HG03521 (cell line): ENCODE data around the gene ZNF776.
"Not testable (repeated sequence)": the region's sequence is repeated elsewhere in the genome, so short reads cannot be mapped to it uniquely, and the experiment has no call there.

Experiments used
- ATAC-seq: cut with Tn5 transposase; IDR thresholded peaks from one replicate; pipeline ENCODE4 v1.9.1; 2021; ENCODE audit warnings: mild to moderate bottlenecking, moderate library complexity; ENCODE audit not compliant: unreplicated experiment

The ZNF776 gene

GRCh38 chr19:57746580-57747471 is at the start of gene ZNF776:
Gene ZNF776, plus strand, starts transcription at chr19:57746815. Its CDS starts 244 bp downstream, at chr19:57747059.
- peak; percentile 94 for ATAC-seq

- ATAC-seq, result no peak
Measured at GRCh38 chr19:57701625-57702024, 45.0 kb upstream of the ZNF776 start.

DNA sequence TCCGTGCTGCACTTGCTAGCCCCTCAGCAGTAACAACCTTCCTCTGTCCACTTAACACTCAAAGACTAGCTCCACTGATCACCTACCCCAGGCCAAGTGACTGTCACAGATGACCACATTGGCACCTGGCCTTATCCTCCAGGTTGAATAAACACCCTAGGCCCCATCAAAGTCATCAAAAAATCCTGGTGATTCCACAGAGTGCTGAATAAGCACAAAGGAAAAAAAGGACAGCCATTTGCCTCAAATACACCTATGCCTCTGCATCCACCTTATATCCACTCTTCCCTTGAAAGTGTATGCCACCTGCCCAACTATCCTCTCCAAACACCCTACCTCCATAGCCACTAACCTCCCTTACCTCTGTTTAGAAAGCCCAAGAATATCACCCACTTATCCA is 40.3 kb upstream of the ZNF776 start:
- ATAC-seq, result no peak

GRCh38 chr19:57708641-57709361 is 37.8 kb upstream of the ZNF776 start, which contains the start of gene ZNF154:
Gene ZNF154, minus strand, starts transcription at chr19:57709204. Its CDS starts 233 bp downstream, at chr19:57708971.
- ATAC-seq, result no peak

DNA sequence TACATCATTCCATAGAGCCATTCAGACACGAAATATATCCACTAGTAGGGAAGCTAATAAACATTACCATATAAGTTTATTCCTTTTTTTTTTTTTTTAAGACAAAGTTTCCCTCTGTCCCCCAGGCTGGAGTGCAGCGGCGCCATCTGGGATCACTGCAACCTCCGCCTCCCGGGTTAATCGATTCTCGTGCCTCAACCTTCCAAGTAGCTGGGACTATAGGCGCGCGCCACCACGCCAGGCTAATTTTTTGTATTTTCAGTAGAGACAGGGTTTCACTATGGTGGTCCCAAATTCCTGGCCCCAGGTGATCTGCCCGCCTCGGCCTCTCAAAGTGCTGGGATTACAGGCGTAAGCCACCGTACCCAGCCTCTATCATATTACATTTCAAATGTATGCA is 37.0 kb upstream of the ZNF776 start:
- ATAC-seq, result no peak

GRCh38 chr19:57712222-57712621 is 34.4 kb upstream of the ZNF776 start:
- ATAC-seq, result no peak

DNA sequence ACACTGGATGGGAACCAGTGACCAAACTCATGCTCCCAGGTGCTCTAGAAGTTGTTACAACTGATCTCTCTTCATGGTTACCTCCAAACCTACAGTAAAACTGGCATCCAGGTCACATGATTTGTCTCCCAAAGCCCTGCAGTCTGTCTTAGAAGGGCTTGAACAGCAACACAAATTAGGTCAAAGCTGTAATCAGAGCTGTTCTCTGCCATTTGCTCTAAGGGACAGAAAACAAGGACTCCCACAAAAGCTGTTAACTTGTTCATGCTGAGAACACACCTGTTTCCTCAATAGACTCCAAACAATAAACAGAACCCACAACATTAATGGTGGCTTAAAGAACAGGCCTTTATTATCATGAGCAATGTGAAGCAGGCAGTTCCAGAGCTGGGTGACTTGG is 27.2 kb upstream of the ZNF776 start:
- ATAC-seq, result no peak

- ATAC-seq, result no peak
Measured at GRCh38 chr19:57719901-57720519, 26.6 kb upstream of the ZNF776 start.

DNA sequence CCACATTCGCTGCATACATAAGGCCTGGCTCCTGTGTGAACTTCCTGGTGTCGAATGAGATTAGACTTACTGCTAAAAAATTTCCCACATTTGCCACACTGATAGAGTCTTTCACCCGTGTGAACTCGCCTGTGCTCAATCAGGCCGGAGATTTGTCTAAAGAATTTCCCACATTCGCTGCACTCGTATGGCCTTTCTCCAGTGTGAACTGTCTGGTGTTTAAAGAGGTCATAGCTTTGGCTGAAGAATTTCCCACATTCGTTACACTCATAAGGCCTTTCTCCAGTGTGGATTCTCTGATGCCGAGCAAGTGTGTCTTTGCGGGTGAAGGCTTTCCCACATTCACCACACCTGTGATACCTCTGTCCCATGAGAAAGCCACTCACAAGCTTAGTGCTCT is 25.7 kb upstream of the ZNF776 start:
- ATAC-seq, result no peak

- not testable (repeated sequence) for ATAC-seq
Measured at GRCh38 chr19:57738320-57738719, 8.3 kb upstream of the ZNF776 start.

DNA sequence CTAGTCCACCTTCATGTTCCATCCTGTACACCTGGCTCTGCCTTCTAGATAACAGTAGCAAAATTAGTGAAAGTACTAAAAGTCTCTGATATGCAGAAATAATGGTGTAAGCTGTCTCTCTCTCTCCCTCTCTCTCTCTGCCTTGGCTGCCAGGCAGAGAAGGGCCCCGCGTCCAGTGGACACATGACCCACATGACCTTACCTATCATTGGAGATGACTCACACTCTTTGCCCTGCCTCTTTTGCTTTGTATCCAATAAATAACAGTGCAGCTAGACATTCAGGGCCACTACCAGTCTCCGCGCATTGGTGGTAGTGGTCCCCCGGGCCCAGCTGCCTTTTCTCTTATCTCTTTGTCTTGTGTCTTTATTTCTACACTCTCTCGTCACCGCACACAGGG is 7.8 kb upstream of the ZNF776 start:
- ATAC-seq, result not testable (repeated sequence)

GRCh38 chr19:57747472-57747807 is 825 bp downstream of the ZNF776 start:
- ATAC-seq, result no peak

GRCh38 chr19:57748029-57748428 is 1.4 kb downstream of the ZNF776 start:
- ATAC-seq, result no peak

DNA sequence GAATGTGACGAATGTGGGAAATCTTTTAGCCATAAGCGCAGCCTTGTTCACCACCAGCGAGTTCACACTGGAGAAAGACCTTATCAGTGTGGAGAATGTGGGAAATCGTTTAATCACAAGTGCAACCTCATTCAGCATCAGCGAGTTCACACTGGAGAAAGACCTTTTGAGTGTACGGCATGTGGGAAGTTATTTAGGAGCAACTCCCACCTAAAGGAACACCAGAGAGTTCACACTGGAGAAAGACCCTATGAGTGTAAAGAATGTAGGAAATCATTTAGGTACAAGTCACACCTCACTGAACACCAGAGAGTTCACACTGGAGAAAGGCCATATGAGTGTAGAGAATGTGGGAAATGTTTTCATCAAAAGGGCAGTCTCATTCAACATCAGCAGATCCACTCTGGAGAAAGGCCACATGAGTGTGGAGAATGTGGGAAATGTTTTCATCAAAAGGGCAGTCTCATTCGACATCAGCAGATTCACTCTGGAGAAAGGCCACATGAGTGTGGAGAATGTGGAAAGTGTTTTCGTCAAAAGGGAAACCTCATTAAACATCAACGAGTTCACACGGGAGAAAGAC is 7.6 kb downstream of the ZNF776 start:
- ATAC-seq, result no peak

GRCh38 chr19:57755031-57755430 is 8.4 kb downstream of the ZNF776 start:
- ATAC-seq, result no peak

- no peak for ATAC-seq
Measured at GRCh38 chr19:57757941-57758340, 11.3 kb downstream of the ZNF776 start.

GRCh38 chr19:57759096-57759495 is 12.5 kb downstream of the ZNF776 start:
- no peak for ATAC-seq

DNA sequence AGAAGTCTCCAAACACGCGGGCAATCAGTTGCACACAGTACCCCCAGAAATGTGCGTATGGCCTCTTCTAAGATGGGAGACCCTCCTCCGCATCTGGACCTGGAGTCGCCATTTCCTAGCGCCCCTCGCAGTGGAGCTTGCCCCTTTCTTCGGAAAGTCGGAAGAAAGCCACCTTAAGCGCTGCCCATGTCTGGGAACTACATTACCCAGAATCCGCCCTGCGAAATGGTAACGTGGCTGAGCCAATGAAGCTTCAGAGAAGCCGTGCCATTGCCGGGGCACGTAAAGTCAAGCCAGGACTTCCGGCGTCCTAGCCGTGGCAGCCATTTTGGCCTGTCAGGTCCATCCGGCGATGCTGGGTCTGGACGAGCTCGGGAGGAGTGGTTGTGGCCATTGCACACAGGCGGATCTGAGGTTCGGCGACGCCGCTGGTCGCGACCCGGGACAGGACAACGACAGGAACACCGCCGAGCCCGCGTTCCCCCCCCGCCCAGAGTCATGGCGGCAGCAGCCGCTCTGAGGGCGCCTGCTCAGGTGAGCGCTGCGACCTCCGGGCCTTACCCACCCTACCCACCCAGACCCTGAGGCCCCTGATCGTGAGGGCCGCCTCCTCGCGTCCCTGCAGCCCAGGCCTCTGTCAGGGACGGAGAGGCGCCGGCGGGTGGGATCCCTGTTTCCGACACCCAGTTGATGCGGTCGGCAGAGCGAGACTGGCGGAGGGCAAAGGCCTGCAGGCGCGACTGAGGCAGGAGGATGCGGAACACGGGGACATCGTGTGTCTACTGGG is 22.9 kb downstream of the ZNF776 start, which contains the start of gene ZNF586:
ZNF586 (plus strand) TSS at position 332 of the 787 bp plus-strand sequence; CDS start at position 499, 167 bp downstream.
- peak; percentile 95 for ATAC-seq

GRCh38 chr19:57771417-57771816 is 24.8 kb downstream of the ZNF776 start:
- ATAC-seq, result no peak

- ATAC-seq, result no peak
Measured at GRCh38 chr19:57773488-57773887, 26.9 kb downstream of the ZNF776 start.
